Skeletal muscle cell (primary cell): ENCODE results near the gene DEGS2.
A peak's percentile ranks its signal among the peaks of the same experiment; 100 is the strongest.
"Not testable (repeated sequence)": the region's sequence is repeated elsewhere in the genome, so short reads cannot be mapped to it uniquely, and the experiment has no call there.

ENCODE experiments used
- DNase-seq: peaks from one replicate; pipeline ENCODE4 v3.0.0-alpha.2; 2010; ENCODE audit warnings: low read depth
- H3K4me3 ChIP-seq: 2 replicates; pipeline ENCODE4 v1.5.1; 2011; ENCODE audit warnings: low read depth, mild to moderate bottlenecking, control low read depth, low read length, moderate library complexity

DEGS2 gene

GRCh38 chr14:100159094-100159864 lies at the start of gene DEGS2:
TSS of gene DEGS2 (minus strand) at chr14:100159645. CDS start at chr14:100159587, 58 bp downstream.
- DNase-seq: no peak
- peak within 1 kb of the TSS; percentile 27 for H3K4me3 ChIP-seq

- H3K4me3 ChIP-seq, DNase-seq: not testable (repeated sequence)
These were observed 48.7 kb upstream of the DEGS2 start for GRCh38 chr14:100208136-100208535.

- H3K4me3 ChIP-seq, DNase-seq: not testable (repeated sequence)
These were observed 48.1 kb upstream of the DEGS2 start for GRCh38 chr14:100207588-100207987.

- not testable (repeated sequence) for DNase-seq, H3K4me3 ChIP-seq
These were observed 45.4 kb upstream of the DEGS2 start for GRCh38 chr14:100204835-100205167.

GRCh38 chr14:100203962-100204834 lies 44.8 kb upstream of the DEGS2 start:
- H3K4me3 ChIP-seq: no peak overlapping the region
- DNase-seq: no peak

GRCh38 chr14:100203146-100203545 lies 43.7 kb upstream of the DEGS2 start:
- H3K4me3 ChIP-seq: no peak overlapping the region
- no peak for DNase-seq

- no peak overlapping the region for H3K4me3 ChIP-seq
- no peak for DNase-seq
These were observed 43.3 kb upstream of the DEGS2 start for GRCh38 chr14:100202712-100203111.

GRCh38 chr14:100201701-100202100 lies 42.3 kb upstream of the DEGS2 start:
- H3K4me3 ChIP-seq: no peak overlapping the region
- no peak for DNase-seq

- no peak for DNase-seq
- H3K4me3 ChIP-seq: no peak overlapping the region
These were observed 40.9 kb upstream of the DEGS2 start for GRCh38 chr14:100200311-100200710.

- H3K4me3 ChIP-seq: no peak overlapping the region
- no peak for DNase-seq
These were observed 39.9 kb upstream of the DEGS2 start for GRCh38 chr14:100199240-100199860.

GRCh38 chr14:100193417-100194357 lies 34.2 kb upstream of the DEGS2 start:
- DNase-seq: no peak
- peak overlapping the region; percentile 52 for H3K4me3 ChIP-seq

GRCh38 chr14:100192672-100193416 lies 33.4 kb upstream of the DEGS2 start:
- H3K4me3 ChIP-seq: peak overlapping the region; percentile 52
- DNase-seq: peak; percentile 83

- DNase-seq: no peak
- peak overlapping the region; percentile 52 for H3K4me3 ChIP-seq
These were observed 32.8 kb upstream of the DEGS2 start for GRCh38 chr14:100192250-100192671.

- no peak for DNase-seq
- H3K4me3 ChIP-seq: no peak overlapping the region
These were observed 32.3 kb upstream of the DEGS2 start for GRCh38 chr14:100191584-100192249.

- H3K4me3 ChIP-seq: no peak overlapping the region
- DNase-seq: no peak
These were observed 30.7 kb upstream of the DEGS2 start for GRCh38 chr14:100190126-100190525.

GRCh38 chr14:100188392-100189030 lies 29.1 kb upstream of the DEGS2 start:
- H3K4me3 ChIP-seq: no peak overlapping the region
- DNase-seq: no peak

GRCh38 chr14:100187247-100187833 lies 27.9 kb upstream of the DEGS2 start:
- no peak for DNase-seq
- H3K4me3 ChIP-seq: no peak overlapping the region
